GM12878 (cell line): ENCODE data around the gene OTOS. TPM values are rescaled to one million over a fixed set of nuclear protein-coding genes. Genes with fewer than 3 reads are reported as not detected.

Source experiments
- ATAC-seq: fragments of 200-7000 bp; cut with Tn5 transposase; 3 replicates; pipeline ENCODE4 v1.9.1; 2020; ENCODE audit warnings: mild to moderate bottlenecking, moderate library complexity
- BruUV-seq: library from RNA; stranded (reverse); fragments of 400-500 nt; replicated peaks from 2 replicates; lab custom pipeline; 2021; lab: Mats Ljungman, UMichigan
- CTCF ChIA-PET: fragments of 300-600 bp; sonication (Branson Sonifier 250); formaldehyde crosslinking; extraction: SDS; loops from one replicate; lab custom pipeline; 2021; ENCODE audit warnings: inconsistent platforms; lab: Yijun Ruan, JAX
- POLR2A ChIA-PET: fragments of 350-600 bp; formaldehyde crosslinking; extraction: SDS; loops from one replicate; lab custom pipeline; 2021; ENCODE audit warnings: inconsistent platforms; lab: Charles Lee
- RAD21 ChIA-PET: fragments of 300-600 bp; sonication (Branson Sonifier 250); formaldehyde crosslinking; loops from one replicate; lab custom pipeline; 2023; ENCODE audit warnings: antibody characterized with exemption; ENCODE audit not compliant: unreplicated experiment; lab: Charles Lee
- SMC1A ChIA-PET: fragments of 300-600 bp; sonication (Branson Sonifier 250); formaldehyde crosslinking; loops from one replicate; lab custom pipeline; 2023; ENCODE audit not compliant: unreplicated experiment, uncharacterized antibody; lab: Charles Lee
- DNase-seq: peaks from one replicate; pipeline ENCODE4 v3.0.0-alpha.2; 2011; ENCODE audit warnings: low read depth, low spot score
- FAIRE-seq: peaks from 3 replicates; lab custom pipeline; 2011; peaks lifted over from hg19 to GRCh38; lab: Jason Lieb, UNC
- H2AFZ ChIP-seq: 2 replicates; pipeline ENCODE4 v1.6.0; 2011; ENCODE audit warnings: low read depth, low read length, control low read depth; ENCODE audit not compliant: control insufficient read depth
- H3K27ac ChIP-seq: 2 replicates; pipeline ENCODE4 v1.5.1; 2011; ENCODE audit warnings: control low read depth; ENCODE audit not compliant: control insufficient read depth, insufficient read depth
- H3K27me3 ChIP-seq, 2 experiments: replicated peaks in 1 of 2; 2 replicates each; pipeline versions ENCODE4 v1.6.0 to v1.6.1; 2011; ENCODE audit warnings: low read length in 1 of 2; ENCODE audit not compliant: control insufficient read depth in 2 of 2, insufficient read depth in 2 of 2
- H3K36me3 ChIP-seq, 2 experiments: 2 replicates each; pipeline ENCODE4 v1.5.1; 2011; ENCODE audit warnings: low read length in 1 of 2; ENCODE audit not compliant: control insufficient read depth in 2 of 2, insufficient read depth in 2 of 2
- H3K4me1 ChIP-seq: 2 replicates; pipeline ENCODE4 v1.6.1; 2011; ENCODE audit warnings: mild to moderate bottlenecking, low read length, moderate library complexity, mixed read lengths; ENCODE audit not compliant: control insufficient read depth, insufficient read depth
- H3K4me2 ChIP-seq: 2 replicates; pipeline ENCODE4 v1.6.0; 2011; ENCODE audit warnings: control low read depth; ENCODE audit not compliant: control insufficient read depth, insufficient read depth
- H3K4me3 ChIP-seq: fragments of 200-600 bp; sonication (generic); 2 replicates; pipeline ENCODE4 v1.5.1; 2016
- H3K79me2 ChIP-seq: 2 replicates; pipeline ENCODE4 v1.6.0; 2011; ENCODE audit warnings: low read length; ENCODE audit not compliant: control insufficient read depth, insufficient read depth
- H3K9ac ChIP-seq: 2 replicates; pipeline ENCODE4 v1.8.0; 2011; ENCODE audit warnings: low read length, control low read depth, mixed read lengths; ENCODE audit not compliant: control insufficient read depth, insufficient read depth
- H3K9me3 ChIP-seq: replicated peaks from 3 replicates; pipeline ENCODE4 v1.5.1; 2011; ENCODE audit warnings: mild to moderate bottlenecking, low read length; ENCODE audit not compliant: control insufficient read depth, insufficient read depth
- H4K20me1 ChIP-seq: 2 replicates; pipeline ENCODE4 v1.6.0; 2011; ENCODE audit not compliant: control insufficient read depth, insufficient read depth
- ASH2L ChIP-seq: fragments of 300-600, 200-600 bp; sonication (generic); IDR thresholded peaks from 2 replicates; pipeline ENCODE4 v1.6.1; 2017; ENCODE audit warnings: low read depth, mild to moderate bottlenecking, borderline replicate concordance
- KAT2A ChIP-seq: conservative IDR thresholded peaks from 2 replicates; pipeline ENCODE4 v1.6.1; 2011; ENCODE audit warnings: low read depth, low read length; ENCODE audit not compliant: control insufficient read depth
- MEF2A ChIP-seq: IDR thresholded peaks from 2 replicates; pipeline ENCODE4 v1.6.1; 2011; ENCODE audit warnings: low read depth, mild to moderate bottlenecking, low read length, moderate library complexity; ENCODE audit not compliant: insufficient read depth
- SUZ12 ChIP-seq: fragments of 200-600 bp; sonication (generic); IDR thresholded peaks from one replicate; pipeline ENCODE4 v1.6.1; 2018; ENCODE audit warnings: antibody characterized with exemption, mild to moderate bottlenecking; ENCODE audit not compliant: unreplicated experiment
- TAF1 ChIP-seq: IDR thresholded peaks from 2 replicates; pipeline ENCODE4 v1.6.1; 2011; ENCODE audit warnings: mild to moderate bottlenecking, low read depth, low read length, borderline replicate concordance
- TBL1XR1 ChIP-seq: IDR thresholded peaks from 2 replicates; pipeline ENCODE4 v1.6.1; 2012; ENCODE audit warnings: low read depth, low read length, improper control_type of control experiment
- ZBTB11 ChIP-seq: fragments of 450-650 bp; formaldehyde crosslinking; IDR thresholded peaks from 2 replicates; pipeline ENCODE4 v1.5.0; 2022; ENCODE audit warnings: mild to moderate bottlenecking, missing genetic modification characterization
- ZNF274 ChIP-seq: IDR thresholded peaks from one replicate; pipeline ENCODE4 v1.8.0; 2011; ENCODE audit not compliant: insufficient read length, insufficient read depth
- WGBS: methylation state at CpG from one replicate; pipeline ENCODE4 v1.1.6; 2016; ENCODE audit warnings: low lambda C conversion rate; ENCODE audit not compliant: insufficient replicate concordance, insufficient coverage; ENCODE audit errors: missing lambda C conversion rate; 5-methylcytosine and 5-hydroxymethylcytosine counted together
- in situ Hi-C: fragments of 300-500 bp; cut with MboI; formaldehyde crosslinking; loops from 9 replicates; pipeline ENCODE4 v1.14.3; 2018; ENCODE audit warnings: mixed read lengths
- intact Hi-C: fragments of 100-400 bp; cut with micrococcal nuclease; formaldehyde crosslinking; loops from one replicate; pipeline ENCODE4 v1.14.2; 2022; ENCODE audit not compliant: unreplicated experiment
- polyA plus RNA-seq, 11 experiments: library from polyadenylated mRNA; depleted of rRNA in 4 of 11; unstranded in 6 of 11; stranded (reverse) in 5 of 11; fragments of >200 nt; fragmentation: Nextera tagmentation in 4 of 11; fragmentation: Illumina TruSeq in 1 of 11; extraction: Ambion mirVana in 4 of 11; extraction: Trizol in 1 of 11; gene quantifications; 1 replicate in 1 of 11; 2 replicates in 10 of 11; pipeline versions ENCODE4 v1.2.1 to v1.2.3, GENCODE V29; 2011 to 2016; ENCODE audit warnings: inconsistent platforms in 2 of 11, missing spikeins in 2 of 11, low read depth in 1 of 11
- total RNA-seq, 4 experiments: library from RNA; depleted of rRNA in 3 of 4; stranded (reverse); fragments of >200 nt in 3 of 4; fragmentation: Illumina TruSeq in 1 of 4; extraction: Trizol in 1 of 4; gene quantifications; 2 replicates each; pipeline versions ENCODE4 v1.2.1 to v1.2.3, GENCODE V29; 2013 to 2021

The OTOS gene
- total and polyA plus RNA-seq, 10 of the 15 experiments (the other 5 are each of a cell fraction or from before 2014, with no cell fraction given) = not detected

GRCh38 chr2:240124651-240125030 is 15.8 kb downstream of the OTOS start:
- ChIA-PET CTCF (no interaction called here), SMC1A (no interaction called here), POLR2A (no interaction called here), RAD21 (no interaction called here)
- Histone ChIP-seq H3K27me3 (no peaks in the 10 kb centered on the region), H2AFZ (no peak overlapping the region), H3K36me3 (peaks cover 9 to 15% of the 10 kb centered on the region in 2 experiments), H3K9me3 (no peaks in the 10 kb centered on the region), H3K27ac (no peak overlapping the region), H4K20me1 (no peaks in the 10 kb centered on the region), H3K9ac (no peak overlapping the region), H3K4me3 (no peak overlapping the region), H3K79me2 (no peaks in the 10 kb centered on the region), H3K4me1 (peaks cover 14% of the 10 kb centered on the region), H3K4me2 (no peak overlapping the region)
- WGBS = 97% methylated on average over 8 of the region's 8 CpGs
- DNase-seq (no peak), FAIRE-seq (no peak), ATAC-seq (no peak)
- intact Hi-C loops = no loop called here
- TF ChIP-seq ASH2L (no peak), KAT2A (no peak), SUZ12 (no peak), TAF1 (no peak), ZNF274 (no peak)
- in situ Hi-C loops = no loop called here
- BruUV-seq = no TSS peak

- intact Hi-C loops (no loop called here), in situ Hi-C loops (no loop called here)
- Histone ChIP-seq H3K36me3 (peaks cover 5 to 15% of the 10 kb centered on the region in 2 experiments), H3K4me1 (peaks cover 14% of the 10 kb centered on the region), H3K4me3 (no peak overlapping the region), H3K27ac (no peak overlapping the region), H3K4me2 (no peak overlapping the region), H2AFZ (no peak overlapping the region), H3K9me3 (no peaks in the 10 kb centered on the region), H3K27me3 (no peaks in the 10 kb centered on the region), H4K20me1 (no peaks in the 10 kb centered on the region), H3K79me2 (no peaks in the 10 kb centered on the region), H3K9ac (no peak overlapping the region)
- ChIA-PET SMC1A (no interaction called here), POLR2A (no interaction called here), CTCF (no interaction called here), RAD21 (no interaction called here)
- FAIRE-seq (no peak), ATAC-seq (no peak), DNase-seq (no peak)
- TF ChIP-seq ZBTB11 (CRISPR knock-in tag) (no peak), TBL1XR1 (no peak), MEF2A (no peak)
- WGBS = 93% methylated on average over 20 of the region's 24 CpGs
- no TSS peak for BruUV-seq
These were observed 16.4 kb downstream of the OTOS start for GRCh38 chr2:240123821-240124650.
